CD4-positive, alpha-beta T cell (primary cell): ENCODE data around the gene HMGB2. TPM values are rescaled to one million over a fixed set of nuclear protein-coding genes. Genes with fewer than 3 reads are reported as not detected.
A peak's percentile ranks its signal among the peaks of the same experiment; 100 is the strongest.

ENCODE experiments used
- ATAC-seq: fragments of 200-7000 bp; cut with Tn5 transposase; one replicate; pipeline ENCODE4 v1.10.0; 2022; ENCODE audit warnings: mild to moderate bottlenecking; ENCODE audit not compliant: poor library complexity
- CTCF ChIA-PET: fragments of 350-600 bp; sonication (Branson Sonifier 250); formaldehyde crosslinking; loops from one replicate; lab custom pipeline; 2021; ENCODE audit warnings: antibody characterized with exemption, inconsistent platforms; lab: Charles Lee
- POLR2A ChIA-PET: fragments of 350-600 bp; sonication (Branson Sonifier 250); formaldehyde crosslinking; loops from one replicate; lab custom pipeline; 2021; ENCODE audit warnings: antibody characterized with exemption, inconsistent platforms; lab: Charles Lee
- DNase-seq, 14 experiments: peaks; one replicate each; pipeline ENCODE4 v3.0.0-alpha.2; 2013 to 2020; ENCODE audit warnings: mixed read lengths in 2 of 14
- H3K27ac ChIP-seq, 2 donors: one replicate each; pipeline versions ENCODE4 v1.5.1 to v1.7.0; 2013; ENCODE audit warnings: low read length in 2 of 2, low read depth in 1 of 2, mild to moderate bottlenecking in 1 of 2
- H3K27me3 ChIP-seq, 2 experiments: 1 replicate in 1 of 2; 2 replicates in 1 of 2; pipeline versions ENCODE4 v1.6.1 to v1.7.0; 2013; ENCODE audit warnings: low read length in 2 of 2, control low read depth in 1 of 2, mild to moderate bottlenecking in 1 of 2, moderate library complexity in 1 of 2; ENCODE audit not compliant: insufficient read depth in 2 of 2, control insufficient read depth in 1 of 2
- H3K36me3 ChIP-seq: one replicate; pipeline ENCODE4 v1.6.1; 2013; ENCODE audit warnings: low read length, control low read depth; ENCODE audit not compliant: insufficient read depth
- H3K4me1 ChIP-seq: one replicate; pipeline ENCODE4 v1.6.1; 2013; ENCODE audit warnings: low read length, control low read depth; ENCODE audit not compliant: insufficient read depth
- H3K4me3 ChIP-seq: one replicate; pipeline ENCODE4 v1.5.1; 2013; ENCODE audit warnings: mild to moderate bottlenecking, low read length, moderate library complexity
- H3K9me3 ChIP-seq, 2 experiments: 1 replicate in 1 of 2; 2 replicates in 1 of 2; pipeline versions ENCODE4 v1.6.1 to v1.7.0; 2013; ENCODE audit warnings: low read length in 2 of 2, mild to moderate bottlenecking in 2 of 2, control low read depth in 1 of 2, moderate library complexity in 1 of 2; ENCODE audit not compliant: control insufficient read depth in 1 of 2, insufficient read depth in 1 of 2
- H3K27ac Mint-ChIP-seq: one replicate; pipeline ENCODE4 v1.8.0; 2020; ENCODE audit warnings: mixed read lengths
- H3K27me3 Mint-ChIP-seq: one replicate; pipeline ENCODE4 v1.8.0; 2021; ENCODE audit warnings: mixed read lengths
- H3K36me3 Mint-ChIP-seq: one replicate; pipeline ENCODE4 v1.8.0; 2021; ENCODE audit warnings: low read depth, mixed read lengths
- H3K4me1 Mint-ChIP-seq: one replicate; pipeline ENCODE4 v1.8.0; 2021; ENCODE audit warnings: low read depth, mixed read lengths
- H3K4me3 Mint-ChIP-seq: one replicate; pipeline ENCODE4 v1.8.0; 2020; ENCODE audit warnings: mild to moderate bottlenecking, mixed read lengths
- H3K9me3 Mint-ChIP-seq: one replicate; pipeline ENCODE4 v1.8.0; 2020; ENCODE audit warnings: mixed read lengths
- CTCF ChIP-seq: fragments of 200-600 bp; IDR thresholded peaks from one replicate; pipeline ENCODE4 v1.8.0; 2022; ENCODE audit warnings: antibody characterized with exemption, mild to moderate bottlenecking
- intact Hi-C, 2 experiments: fragments of 100-400 bp; cut with DNase I in 1 of 2; cut with micrococcal nuclease in 1 of 2; formaldehyde crosslinking; loops; one replicate each; pipeline versions ENCODE4 v1.15.1 to v1.9.0; 2023 to 2025; cut with DNase I, micrococcal nuclease
- total RNA-seq, 174 experiments: library from RNA in 2 of 174; stranded (reverse) in 2 of 174; gene quantifications; one replicate each; pipeline ENCODE4 v1.2.3 and lab custom pipeline; 2021 to 2026

Gene HMGB2
- total RNA-seq, 2 experiments from 2014 or later = 228 to 232 TPM

GRCh38 chr4:173328236-173328901, 5.8 kb downstream of the HMGB2 start:
- no peak overlapping the region for H3K27ac Mint-ChIP-seq
- no peak overlapping the region for H3K4me3 Mint-ChIP-seq
- DNase-seq = no peak
- H3K9me3 Mint-ChIP-seq = no peaks in the 10 kb centered on the region
- Histone ChIP-seq H3K4me3 (no peak overlapping the region), H3K27ac (no peak overlapping the region), H3K36me3 (peaks cover 18% of the 10 kb centered on the region), H3K27me3 (no peaks in the 10 kb centered on the region), H3K9me3 (no peaks in the 10 kb centered on the region), H3K4me1 (peaks cover 10% of the 10 kb centered on the region)
- no peak for ATAC-seq
- TF ChIP-seq CTCF = no peak
- intact Hi-C loops = loop anchor here in 1 of 2 experiments (10.0 kb wide), 1 partner anchor 826 kb away; no protein-coding TSS in a partner anchor
- H3K27me3 Mint-ChIP-seq = no peaks in the 10 kb centered on the region
- peaks cover 44% of the 10 kb centered on the region for H3K36me3 Mint-ChIP-seq
- peaks cover 23% of the 10 kb centered on the region for H3K4me1 Mint-ChIP-seq
- ChIA-PET CTCF (no interaction called here), POLR2A (interaction anchor here (1.1 to 1.8 kb wide), 2 partner anchors 41 to 43 kb away, joined by 3 to 6 read pairs; partner anchors contain the start of gene SAP30)

- H3K27me3 ChIP-seq = no peaks in the 10 kb centered on the region
- intact Hi-C loops = loop anchor here in 1 of 2 experiments (10.0 kb wide), 1 partner anchor 830 kb away; no protein-coding TSS in a partner anchor
- H3K27ac ChIP-seq = no peak overlapping the region
- peaks cover 19% of the 10 kb centered on the region for H3K36me3 ChIP-seq
- CTCF ChIA-PET = interaction anchor here (1.1 kb wide), 1 partner anchor 11 kb away, joined by 3 read pairs; no protein-coding TSS in a partner anchor
- H3K4me3 Mint-ChIP-seq = no peak overlapping the region
- H3K9me3 ChIP-seq = no peaks in the 10 kb centered on the region
- H3K4me3 ChIP-seq = no peak overlapping the region
- H3K27ac Mint-ChIP-seq = no peak overlapping the region
- ATAC-seq (no peak), DNase-seq (no peak)
- POLR2A ChIA-PET = interaction anchor here (1.5 to 1.8 kb wide), 2 partner anchors 9 to 46 kb away, joined by 8 read pairs; partner anchors contain the start of genes HMGB2 and SAP30
- H3K4me1 Mint-ChIP-seq = peaks cover under 1% of the 10 kb centered on the region
- no peaks in the 10 kb centered on the region for H3K27me3 Mint-ChIP-seq
- TF ChIP-seq CTCF = no peak
- H3K9me3 Mint-ChIP-seq = no peaks in the 10 kb centered on the region
- peaks cover 40% of the 10 kb centered on the region for H3K36me3 Mint-ChIP-seq
- no peaks in the 10 kb centered on the region for H3K4me1 ChIP-seq
Measured at GRCh38 chr4:173325007-173325736, 9.0 kb downstream of the HMGB2 start.

- no peaks in the 10 kb centered on the region for H3K9me3 ChIP-seq
- no peak for ATAC-seq
- no peak for TF ChIP-seq CTCF
Measured at GRCh38 chr4:173319696-173320095, 14.5 kb downstream of the HMGB2 start.

More at GRCh38 chr4:173319696-173320095, 14.5 kb downstream of the HMGB2 start:
- H3K27ac Mint-ChIP-seq = no peak overlapping the region
- H3K27me3 ChIP-seq = no peaks in the 10 kb centered on the region
- H3K4me3 ChIP-seq = no peak overlapping the region
- H3K4me3 Mint-ChIP-seq = no peak overlapping the region
- H3K36me3 Mint-ChIP-seq = peaks cover 38% of the 10 kb centered on the region
- DNase-seq = peak in 1 of 14 experiments; percentile 10
- H3K4me1 ChIP-seq = no peaks in the 10 kb centered on the region
- ChIA-PET POLR2A (interaction anchor here (1.3 to 2.3 kb wide), 3 partner anchors 14 to 175 kb away, joined by 3 to 17 read pairs (median 8); partner anchors contain the start of genes HMGB2 and SAP30), CTCF (interaction anchor here (1.0 to 1.9 kb wide), 9 partner anchors 13 to 102 kb away, joined by 3 to 12 read pairs (median 4); no protein-coding TSS in a partner anchor)
- no peaks in the 10 kb centered on the region for H3K4me1 Mint-ChIP-seq
- intact Hi-C loops = loop anchor here (2.0 to 10.0 kb wide), 5 partner anchors 173 to 998 kb away; no protein-coding TSS in a partner anchor
- no peak overlapping the region for H3K27ac ChIP-seq
- H3K36me3 ChIP-seq = peaks cover 20% of the 10 kb centered on the region
- H3K27me3 Mint-ChIP-seq = no peaks in the 10 kb centered on the region
- H3K9me3 Mint-ChIP-seq = no peaks in the 10 kb centered on the region
